ENCODE results near the gene SLC8A1.
A peak's percentile ranks its signal among the peaks of the same experiment; 100 is the strongest.

Gene SLC8A1

GRCh38 chr2:40352703-40353099, 99.2 kb downstream of the SLC8A1 start:
- no peak overlapping the region for H3K4me3 ChIP-seq
- H3K27ac ChIP-seq: peak overlapping the region; percentile 16 to 78
- TF ChIP-seq CTCF (IDR thresholded peaks at IDR 0.05): no peak

GRCh38 chr2:40352041-40352702, 99.7 kb downstream of the SLC8A1 start:
- no peak for TF ChIP-seq CTCF (IDR thresholded peaks at IDR 0.05)
- Histone ChIP-seq H3K4me3 (no peak overlapping the region), H3K27ac (peak overlapping the region; percentile 16 to 78)
- DNase-seq (ENCODE audit: low spot score): no peak

More at GRCh38 chr2:40352703-40353099, 99.2 kb downstream of the SLC8A1 start:
- no peak for DNase-seq (ENCODE audit: low spot score)

GRCh38 chr2:40348665-40349064, 103.2 kb downstream of the SLC8A1 start:
- no peak for TF ChIP-seq CTCF (IDR thresholded peaks at IDR 0.05)
- Histone ChIP-seq H3K27ac (no peak overlapping the region), H3K4me3 (no peak overlapping the region)
- DNase-seq (ENCODE audit: low spot score): no peak

GRCh38 chr2:40348038-40348437, 103.9 kb downstream of the SLC8A1 start:
- H3K4me3 ChIP-seq: no peak overlapping the region
- H3K27ac ChIP-seq: no peak overlapping the region
- no peak for DNase-seq (ENCODE audit: low spot score)
- TF ChIP-seq CTCF (IDR thresholded peaks at IDR 0.05): no peak

DNA sequence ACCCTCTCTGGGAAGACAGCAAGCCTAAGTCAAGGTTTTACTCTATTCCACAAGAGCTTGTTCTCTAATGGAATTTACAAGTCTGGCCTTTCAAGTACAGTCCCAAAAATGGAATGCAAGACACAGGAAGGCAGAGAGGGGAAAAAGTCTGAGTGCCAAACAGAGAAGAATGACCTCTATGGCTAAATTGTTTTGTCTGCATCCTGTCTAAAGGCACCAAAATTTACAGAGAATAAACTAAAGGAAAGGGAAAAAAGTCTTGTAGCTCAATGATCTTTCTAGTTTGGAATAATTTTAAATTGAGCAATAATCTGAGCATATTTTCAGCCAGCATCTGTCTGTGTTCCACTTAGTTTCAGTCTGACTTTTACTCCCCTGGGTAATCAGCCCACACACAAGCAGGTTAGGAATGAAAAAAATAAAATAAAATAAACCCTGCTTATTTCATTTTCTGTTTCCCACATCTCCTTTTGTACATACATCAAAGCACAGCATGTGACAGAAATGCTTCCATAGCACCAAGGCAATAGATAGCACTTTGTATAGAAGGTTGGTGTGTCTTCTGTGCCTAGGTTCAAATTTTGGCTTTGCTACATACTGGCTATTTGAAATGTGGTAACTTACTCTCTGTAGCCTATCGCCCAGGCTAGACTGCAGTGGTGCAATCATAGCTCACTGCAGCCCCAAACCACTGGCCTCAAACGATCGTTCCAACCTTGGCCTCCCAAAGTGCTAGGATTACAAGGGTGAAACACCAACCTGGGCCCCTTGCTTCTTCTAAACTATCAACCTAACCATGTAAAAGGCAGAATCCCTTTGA, 105.1 kb downstream of the SLC8A1 start:
- TF ChIP-seq CTCF (IDR thresholded peaks at IDR 0.05): no peak
- Histone ChIP-seq H3K4me3 (peak overlapping the region; percentile 14), H3K27ac (peak overlapping the region; percentile 36 to 84)
- DNase-seq (ENCODE audit: low spot score): no peak

GRCh38 chr2:40344364-40344763, 107.5 kb downstream of the SLC8A1 start:
- Histone ChIP-seq H3K4me3 (no peak overlapping the region), H3K27ac (no peak overlapping the region)
- DNase-seq (ENCODE audit: low spot score): no peak
- TF ChIP-seq CTCF (IDR thresholded peaks at IDR 0.05): no peak

- no peak for DNase-seq (ENCODE audit: low spot score)
- no peak overlapping the region for H3K4me3 ChIP-seq
- TF ChIP-seq CTCF (IDR thresholded peaks at IDR 0.05): no peak
- no peak overlapping the region for H3K27ac ChIP-seq
Measured at GRCh38 chr2:40343902-40344301, 108.0 kb downstream of the SLC8A1 start.

Data from coronary artery (tissue), 2 donors.